H1 (cell line): ENCODE results near the gene SYP. TPM values are rescaled to one million over a fixed set of nuclear protein-coding genes. Genes with fewer than 3 reads are reported as not detected.

Experiments
- CTCF ChIA-PET: fragments of 300-600 bp; sonication (Branson Sonifier 250); formaldehyde crosslinking; loops from one replicate; lab custom pipeline; 2021; ENCODE audit not compliant: partially characterized antibody; lab: Charles Lee
- POLR2A ChIA-PET: fragments of 300-600 bp; sonication (Branson Sonifier 250); formaldehyde crosslinking; loops from one replicate; lab custom pipeline; 2021; ENCODE audit warnings: inconsistent platforms; ENCODE audit not compliant: partially characterized antibody; lab: Charles Lee
- DNase-seq, 2 experiments: peaks; one replicate each; pipeline versions ENCODE4 v3.0.0 to v3.0.0-alpha.2; 2010 to 2022; ENCODE audit warnings: low spot score in 2 of 2, low read depth in 1 of 2, mixed read lengths in 1 of 2
- FAIRE-seq: peaks from 2 replicates; lab custom pipeline; 2011; peaks lifted over from hg19 to GRCh38; lab: Jason Lieb, UNC
- H2AFZ ChIP-seq: 2 replicates; pipeline ENCODE4 v1.8.1; 2012; ENCODE audit warnings: low read length, inconsistent platforms
- H2AK5ac ChIP-seq: 2 replicates; pipeline ENCODE4 v1.6.1; 2013; ENCODE audit warnings: low read depth, low read length
- H2BK120ac ChIP-seq: replicated peaks from 2 replicates; pipeline ENCODE3; 2013; ENCODE audit warnings: low read depth, low read length, inconsistent platforms
- H2BK12ac ChIP-seq: 2 replicates; pipeline ENCODE4 v1.6.1; 2013; ENCODE audit warnings: low read depth, low read length
- H2BK15ac ChIP-seq: 2 replicates; pipeline ENCODE4 v1.6.1; 2013; ENCODE audit warnings: low read length
- H2BK20ac ChIP-seq: 2 replicates; pipeline ENCODE4 v1.6.1; 2013; ENCODE audit warnings: low read length
- H2BK5ac ChIP-seq: 2 replicates; pipeline ENCODE4 v1.6.1; 2013; ENCODE audit warnings: low read depth, low read length
- H3K14ac ChIP-seq: 2 replicates; pipeline ENCODE4 v1.6.1; 2013; ENCODE audit warnings: inconsistent platforms; ENCODE audit not compliant: insufficient read length
- H3K18ac ChIP-seq: 2 replicates; pipeline ENCODE4 v1.6.1; 2013; ENCODE audit warnings: low read length; ENCODE audit errors: extremely low read depth
- H3K23ac ChIP-seq: 2 replicates; pipeline ENCODE4 v1.6.1; 2013; ENCODE audit warnings: inconsistent platforms; ENCODE audit not compliant: insufficient read length
- H3K23me2 ChIP-seq: 2 replicates; pipeline ENCODE4 v1.6.1; 2013; ENCODE audit warnings: low read depth, low read length
- H3K27ac ChIP-seq: 2 replicates; pipeline ENCODE4 v1.6.1; 2011; ENCODE audit warnings: low read depth, low read length, inconsistent platforms
- H3K27me3 ChIP-seq, 4 experiments: replicated peaks in 1 of 4; 1 replicate in 1 of 4; 2 replicates in 3 of 4; pipeline versions ENCODE4 v1.6.1 to v1.8.1; 2011 to 2013; ENCODE audit warnings: low read length in 3 of 4, mild to moderate bottlenecking in 3 of 4, inconsistent platforms in 2 of 4, mixed read lengths in 2 of 4, moderate library complexity in 1 of 4; ENCODE audit not compliant: control insufficient read depth in 3 of 4, insufficient read depth in 3 of 4; ENCODE audit errors: extremely low read depth in 1 of 4
- H3K36me3 ChIP-seq, 4 experiments: 2 replicates each; pipeline versions ENCODE4 v1.6.1 to v1.8.1; 2011 to 2013; ENCODE audit warnings: mild to moderate bottlenecking in 4 of 4, low read length in 3 of 4, moderate library complexity in 2 of 4, control low read depth in 1 of 4, inconsistent platforms in 1 of 4; ENCODE audit not compliant: insufficient read depth in 4 of 4, control insufficient read depth in 2 of 4
- H3K4ac ChIP-seq: replicated peaks from 2 replicates; pipeline ENCODE3; 2013; ENCODE audit warnings: low read length, low read depth, mixed read lengths, inconsistent platforms; ENCODE audit not compliant: insufficient read length
- H3K4me1 ChIP-seq, 4 experiments: replicated peaks in 1 of 4; 1 replicate in 1 of 4; 2 replicates in 3 of 4; pipeline versions ENCODE4 v1.6.1 to v1.8.1; 2011 to 2013; ENCODE audit warnings: low read length in 3 of 4, inconsistent platforms in 2 of 4, mixed read lengths in 1 of 4; ENCODE audit not compliant: insufficient read depth in 4 of 4, control insufficient read depth in 3 of 4
- H3K4me2 ChIP-seq, 2 experiments: 2 replicates each; pipeline versions ENCODE4 v1.6.1 to v1.8.1; 2011 to 2013; ENCODE audit warnings: low read depth in 2 of 2, low read length in 2 of 2, control low read depth in 1 of 2, inconsistent platforms in 1 of 2, mild to moderate bottlenecking in 1 of 2; ENCODE audit not compliant: insufficient read depth in 1 of 2
- H3K4me3 ChIP-seq, 4 experiments: fragments of 200-600, 300-600 bp in 1 of 4; sonication (generic), shearing (Covaris generic), sonication (Bioruptor Twin) in 1 of 4; 2 replicates each; pipeline versions ENCODE4 v1.5.1 to v1.8.1; 2011 to 2016; ENCODE audit warnings: low read length in 4 of 4, low read depth in 3 of 4, control low read depth in 2 of 4, inconsistent platforms in 2 of 4, mild to moderate bottlenecking in 2 of 4, mixed read lengths in 1 of 4, moderate library complexity in 1 of 4; ENCODE audit not compliant: insufficient read depth in 2 of 4; ENCODE audit errors: extremely low read depth in 1 of 4
- H3K56ac ChIP-seq: replicated peaks from 2 replicates; pipeline ENCODE3; 2013; ENCODE audit warnings: low read depth, mild to moderate bottlenecking, mixed read lengths, low read length, inconsistent platforms; ENCODE audit not compliant: insufficient read length
- H3K79me1 ChIP-seq: 2 replicates; pipeline ENCODE4 v1.6.1; 2013; ENCODE audit warnings: low read depth, low read length, control low read depth
- H3K79me2 ChIP-seq, 2 experiments: 2 replicates each; pipeline versions ENCODE4 v1.6.1 to v1.8.1; 2012 to 2013; ENCODE audit warnings: low read length in 2 of 2, mild to moderate bottlenecking in 2 of 2, inconsistent platforms in 1 of 2; ENCODE audit not compliant: insufficient read depth in 2 of 2, control insufficient read depth in 1 of 2
- H3K9ac ChIP-seq, 4 experiments: replicated peaks in 1 of 4; 1 replicate in 1 of 4; 2 replicates in 3 of 4; pipeline versions ENCODE4 v1.6.1 to v1.8.1; 2011 to 2013; ENCODE audit warnings: low read depth in 3 of 4, low read length in 3 of 4, control low read depth in 2 of 4, mild to moderate bottlenecking in 2 of 4, moderate library complexity in 2 of 4, inconsistent platforms in 1 of 4; ENCODE audit errors: extremely low read depth in 1 of 4
- H3K9me3 ChIP-seq, 2 experiments: 2 replicates each; pipeline versions ENCODE4 v1.6.1 to v1.8.1; 2012 to 2013; ENCODE audit warnings: mild to moderate bottlenecking in 2 of 2, moderate library complexity in 2 of 2, control low read depth in 1 of 2, inconsistent platforms in 1 of 2, low read depth in 1 of 2, low read length in 1 of 2, mixed read lengths in 1 of 2; ENCODE audit not compliant: insufficient read depth in 2 of 2
- H4K20me1 ChIP-seq, 2 experiments: replicated peaks in 1 of 2; 2 replicates each; pipeline versions ENCODE3 to v1.8.1; 2011 to 2013; ENCODE audit warnings: inconsistent platforms in 2 of 2, low read length in 2 of 2, mild to moderate bottlenecking in 1 of 2; ENCODE audit not compliant: insufficient read depth in 2 of 2, control insufficient read depth in 1 of 2
- H4K5ac ChIP-seq: 2 replicates; pipeline ENCODE4 v1.6.1; 2013; ENCODE audit warnings: low read length, low read depth, mixed read lengths, inconsistent platforms; ENCODE audit not compliant: insufficient read length
- H4K8ac ChIP-seq: 2 replicates; pipeline ENCODE4 v1.8.0; 2013; ENCODE audit warnings: mild to moderate bottlenecking, moderate library complexity, low read length, inconsistent platforms; ENCODE audit not compliant: insufficient read depth; ENCODE audit errors: extremely low read depth
- H4K91ac ChIP-seq: replicated peaks from 2 replicates; pipeline ENCODE3; 2013; ENCODE audit warnings: low read length, mixed read lengths, inconsistent platforms; ENCODE audit not compliant: insufficient read length
- ATF2 ChIP-seq: IDR thresholded peaks from 2 replicates; pipeline ENCODE4 v1.6.1; 2012; ENCODE audit warnings: low read length, inconsistent platforms
- BACH1 ChIP-seq: IDR thresholded peaks from 2 replicates; pipeline ENCODE4 v1.6.1; 2012; ENCODE audit warnings: low read length, improper control_type of control experiment
- BRCA1 ChIP-seq: IDR thresholded peaks from 2 replicates; pipeline ENCODE4 v1.6.1; 2012; ENCODE audit warnings: low read depth, low read length, improper control_type of control experiment
- CHD1 ChIP-seq: IDR thresholded peaks from 2 replicates; pipeline ENCODE4 v1.6.1; 2012; ENCODE audit warnings: low read depth, low read length, improper control_type of control experiment
- POLR2A ChIP-seq, 2 experiments: IDR thresholded peaks; 1 replicate in 1 of 2; 2 replicates in 1 of 2; pipeline ENCODE4 v1.6.1; 2011; ENCODE audit warnings: low read depth in 2 of 2, low read length in 2 of 2, mild to moderate bottlenecking in 2 of 2; ENCODE audit errors: control extremely low read depth in 1 of 2
- RBBP5 ChIP-seq: IDR thresholded peaks from 2 replicates; pipeline ENCODE4 v1.7.1; 2012; ENCODE audit warnings: low read depth, mild to moderate bottlenecking, inconsistent platforms, low read length, moderate library complexity, borderline replicate concordance
- RNF2 ChIP-seq: fragments of 200-900, 300-1000 bp; sonication (generic); IDR thresholded peaks from 2 replicates; pipeline ENCODE4 v1.7.1; 2016; ENCODE audit warnings: borderline replicate concordance, low read depth, mild to moderate bottlenecking, antibody characterized with exemption, low read length; ENCODE audit not compliant: poor library complexity, severe bottlenecking; ENCODE audit errors: missing control alignments
- RXRA ChIP-seq: IDR thresholded peaks from 2 replicates; pipeline ENCODE4 v1.6.1; 2011; ENCODE audit warnings: low read depth, mild to moderate bottlenecking, low read length, moderate library complexity; ENCODE audit not compliant: insufficient read depth
- SIRT6 ChIP-seq: IDR thresholded peaks from one replicate; pipeline ENCODE4 v1.7.1; 2012; ENCODE audit warnings: low read length, inconsistent platforms
- SIX5 ChIP-seq: IDR thresholded peaks from 2 replicates; pipeline ENCODE4 v1.6.1; 2011; ENCODE audit warnings: mild to moderate bottlenecking, low read depth, low read length
- SP1 ChIP-seq: IDR thresholded peaks from 2 replicates; pipeline ENCODE4 v1.6.1; 2011; ENCODE audit warnings: low read depth, low read length
- TBP ChIP-seq: IDR thresholded peaks from 2 replicates; pipeline ENCODE4 v1.6.1; 2011; ENCODE audit warnings: low read depth, low read length, improper control_type of control experiment
- TEAD4 ChIP-seq: IDR thresholded peaks from 2 replicates; pipeline ENCODE4 v1.6.1; 2012; ENCODE audit warnings: low read depth, low read length, inconsistent platforms, mixed read lengths
- WGBS, 2 experiments: shearing (Covaris generic) in 1 of 2; methylation state at CpG; one replicate each; pipeline versions ENCODE4 v1.1.6 to v1.1.7; 2013 to 2015; ENCODE audit warnings: low lambda C conversion rate in 2 of 2, mixed read lengths in 2 of 2, inconsistent platforms in 1 of 2, low coverage in 1 of 2, missing lambda C conversion rate in 1 of 2; ENCODE audit not compliant: insufficient replicate concordance in 2 of 2, insufficient coverage in 1 of 2, insufficient read length in 1 of 2; ENCODE audit errors: extremely low coverage in 1 of 2, missing lambda C conversion rate in 1 of 2; 5-methylcytosine and 5-hydroxymethylcytosine counted together
- polyA plus RNA-seq, 7 experiments: library from polyadenylated mRNA; depleted of rRNA in 3 of 7; stranded (reverse) in 5 of 7; unstranded in 2 of 7; fragments of >200 nt in 5 of 7; fragments of 200-250 nt in 2 of 7; gene quantifications; 1 replicate in 5 of 7; 2 replicates in 1 of 7; 4 replicates in 1 of 7; pipeline versions ENCODE4 v1.2.1 to v1.2.3, GENCODE V29; 2011 to 2013; ENCODE audit warnings: missing spikeins in 2 of 7, mixed read lengths in 2 of 7
- total RNA-seq: library from RNA; stranded (reverse); fragmentation: NEBNext Ultra II Directional; extraction: Animal tissue kit (Norgen Biotek cat#: 25700); gene quantifications from 2 replicates; pipeline ENCODE4 v1.2.1, GENCODE V29; 2021

SYP gene
- total and polyA plus RNA-seq, 2 of the 8 experiments (the other 6 are each of a cell fraction or from before 2014, with no cell fraction given), result 4.3 to 10.8 TPM

GRCh38 chrX:49147282-49147681 lies 52.7 kb downstream of the SYP start:
- no peak overlapping the region for H3K4me2 ChIP-seq
- H3K4me3 ChIP-seq, result no peak overlapping the region
- H4K20me1 ChIP-seq, result no peaks in the 10 kb centered on the region
- no peaks in the 10 kb centered on the region for H3K36me3 ChIP-seq
- no peaks in the 10 kb centered on the region for H3K23me2 ChIP-seq
- H4K5ac ChIP-seq, result no peak overlapping the region
- no peak overlapping the region for H4K91ac ChIP-seq
- DNase-seq (no peak), FAIRE-seq (no peak)
- H3K4me1 ChIP-seq, result no peaks in the 10 kb centered on the region
- H2BK120ac ChIP-seq, result no peak overlapping the region
- TF ChIP-seq BACH1 (no peak), SIX5 (no peak), ATF2 (no peak), BRCA1 (no peak), RXRA (no peak), RNF2 (no peak), SP1 (no peak), TBP (no peak), POLR2A (IDR thresholded peaks at IDR 0.05; ENCODE audit: control extremely low read depth in 1 of 2, low read depth in 2 of 2, low read length in 2 of 2) (no peak), CHD1 (no peak), TEAD4 (no peak), RBBP5 (no peak), SIRT6 (no peak)
- no peak overlapping the region for H3K18ac ChIP-seq
- H3K14ac ChIP-seq, result no peak overlapping the region
- no peak overlapping the region for H4K8ac ChIP-seq
- H3K79me2 ChIP-seq, result no peaks in the 10 kb centered on the region
- no peak overlapping the region for H3K4ac ChIP-seq
- 95% methylated on average over 8 of the region's 8 CpGs; no CpG with 5 or more reads in 1 of the 2 experiments for WGBS, 2 experiments
- no peaks in the 10 kb centered on the region for H3K79me1 ChIP-seq
- no peaks in the 10 kb centered on the region for H3K9me3 ChIP-seq
- H2AK5ac ChIP-seq, result no peak overlapping the region
- no peak overlapping the region for H2BK12ac ChIP-seq
- ChIA-PET CTCF (interaction anchor here (1.1 kb wide), 1 partner anchor 12 kb away, joined by 3 read pairs; no protein-coding TSS in a partner anchor), POLR2A (no interaction called here)
- H2AFZ ChIP-seq, result no peak overlapping the region
- H3K27ac ChIP-seq, result no peak overlapping the region
- no peaks in the 10 kb centered on the region for H3K27me3 ChIP-seq
- H3K9ac ChIP-seq, result no peak overlapping the region
- no peak overlapping the region for H3K56ac ChIP-seq
- H2BK20ac ChIP-seq, result no peak overlapping the region
- H2BK15ac ChIP-seq, result no peak overlapping the region
- H2BK5ac ChIP-seq, result no peak overlapping the region
- H3K23ac ChIP-seq, result no peak overlapping the region
